HK-2 (cell line): Measurements from ENCODE around the gene CSNK1G1.

ENCODE experiments used
- DNase-seq: peaks from one replicate; pipeline ENCODE4 v3.0.0-alpha.2; 2018; ENCODE audit not compliant: unreplicated experiment

CSNK1G1 gene

DNA sequence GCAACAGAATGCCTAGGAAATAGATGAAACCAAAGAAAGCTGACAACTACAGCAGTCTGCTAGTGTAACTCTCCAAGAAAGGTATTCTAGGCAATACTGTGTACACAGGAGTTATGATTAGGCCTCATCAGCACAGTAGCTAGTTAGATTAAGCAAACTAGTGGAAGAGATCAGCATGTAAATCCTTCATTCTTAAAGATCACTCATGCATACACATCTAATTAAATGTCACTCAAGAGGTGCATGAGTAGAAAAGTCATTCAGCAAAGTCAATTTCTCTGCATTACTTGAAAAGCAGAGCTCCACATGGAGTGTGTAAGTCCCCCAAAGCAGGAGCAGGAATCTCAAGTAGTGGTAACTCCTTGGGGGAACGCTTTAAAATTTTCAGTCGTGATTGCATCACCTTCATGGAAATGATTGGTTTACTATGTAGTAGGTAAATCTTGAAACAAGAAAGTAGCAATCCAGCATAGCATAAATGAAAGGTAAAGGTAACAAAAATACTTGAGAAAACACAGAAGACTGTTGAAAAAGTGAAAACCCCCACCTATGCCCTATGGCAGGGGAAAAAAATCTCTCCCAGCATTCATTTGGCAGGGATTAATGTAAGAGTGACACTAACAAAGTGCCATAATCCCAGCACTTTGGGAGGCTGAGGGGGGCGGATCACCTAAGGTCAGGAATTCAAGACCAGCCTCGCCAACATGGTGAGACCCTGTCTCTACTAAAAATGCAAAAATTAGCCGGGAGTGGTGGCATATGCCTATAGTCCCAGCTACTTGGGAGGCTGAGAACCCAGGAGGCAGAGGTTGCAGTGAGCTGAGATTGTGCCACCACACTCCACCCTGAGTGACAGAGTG lies 163.8 kb downstream of the CSNK1G1 start:
- DNase-seq, result no peak

DNA sequence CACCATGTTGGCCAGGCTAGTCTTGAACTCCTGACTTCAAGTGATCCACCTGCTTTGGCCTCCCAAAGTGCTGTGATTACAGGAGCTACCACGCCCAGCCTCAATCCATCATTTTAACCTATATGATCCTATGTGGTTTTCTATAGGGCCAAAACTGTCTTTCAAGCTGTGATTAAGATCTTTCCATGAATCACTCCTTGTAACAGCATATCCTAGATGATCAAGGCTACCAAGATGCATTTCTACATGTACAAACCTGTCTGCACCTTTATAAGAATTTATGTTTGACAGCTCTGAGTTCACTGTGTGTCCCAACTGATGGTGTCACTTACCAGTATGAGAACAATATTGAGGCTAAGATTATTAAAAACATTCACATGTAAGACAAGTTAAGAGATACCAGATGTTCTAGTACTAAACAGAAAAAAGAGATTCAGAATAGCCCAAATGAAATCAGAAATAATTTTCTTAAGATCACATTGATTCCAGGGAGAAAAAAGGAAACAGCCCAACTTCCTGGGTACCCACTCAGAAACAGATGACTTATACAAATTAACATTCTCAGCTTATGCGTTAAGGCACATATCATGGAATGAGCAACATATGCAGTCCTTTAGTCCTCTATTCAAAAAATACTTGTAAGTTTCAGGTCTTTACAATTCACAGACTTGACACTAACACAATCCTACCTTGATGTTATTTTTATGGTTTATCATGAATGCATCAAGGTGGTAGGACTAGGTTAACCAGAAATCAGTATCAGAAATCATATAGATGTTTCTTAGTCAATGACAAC lies 168.4 kb downstream of the CSNK1G1 start:
- no peak for DNase-seq

DNA sequence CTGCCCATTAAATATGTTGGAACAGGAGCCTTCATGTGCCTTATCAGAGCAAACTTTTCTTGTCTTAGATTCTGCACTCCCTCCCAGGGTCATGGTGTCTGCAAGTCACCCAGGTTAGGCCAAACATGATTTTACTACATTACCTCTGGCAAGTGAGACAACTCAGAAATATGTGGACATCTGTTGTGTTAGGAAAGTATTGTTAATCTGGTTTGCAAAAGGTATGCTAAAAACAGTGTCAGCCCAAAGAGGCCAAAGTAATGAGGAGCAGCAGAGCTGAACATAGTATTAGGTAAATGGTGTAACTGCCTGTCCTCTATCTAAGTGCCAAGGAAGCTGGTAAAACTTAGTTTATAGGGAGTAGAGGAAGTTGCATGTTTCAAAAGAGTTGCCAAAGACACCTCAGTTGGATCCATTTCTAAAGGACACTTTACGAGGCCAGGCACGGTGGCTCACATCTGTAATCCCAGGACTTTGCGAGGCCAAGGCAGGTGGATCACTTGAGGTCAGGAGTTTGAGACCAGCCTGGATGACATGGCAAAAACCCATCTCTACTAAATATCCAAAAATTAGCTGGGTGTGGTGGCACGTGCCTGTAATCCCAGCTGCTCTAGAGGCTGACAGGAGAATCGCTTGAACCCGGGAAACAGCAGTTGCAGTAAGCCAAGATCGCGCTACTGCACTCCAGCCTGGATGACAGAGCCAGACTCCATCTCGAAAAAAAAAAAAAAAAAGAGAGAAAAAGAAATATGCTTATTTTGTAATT lies 170.6 kb downstream of the CSNK1G1 start:
- no peak for DNase-seq

DNA sequence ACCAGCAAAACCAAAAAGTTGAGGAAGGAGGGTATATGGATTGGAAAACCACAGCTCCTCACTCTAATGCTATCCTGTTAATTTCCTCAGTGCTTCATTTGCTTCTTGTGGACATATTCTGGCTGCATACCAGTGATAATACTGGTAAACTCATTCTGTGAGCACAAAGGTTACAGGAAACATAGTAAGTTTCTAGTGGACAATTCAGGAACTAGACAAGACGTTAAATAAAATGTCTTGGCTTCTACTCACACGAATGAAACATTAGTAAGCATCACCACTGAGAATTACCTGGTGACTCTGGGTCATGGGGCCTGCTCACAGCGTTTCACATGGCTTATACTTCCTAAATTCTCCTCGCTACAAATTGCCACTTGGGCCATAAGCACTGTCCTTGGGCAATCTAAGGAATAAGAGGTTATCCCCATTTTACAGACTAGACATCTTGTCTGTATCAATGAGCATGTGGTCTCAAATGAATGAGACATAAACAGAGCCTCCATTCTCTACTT lies 173.1 kb downstream of the CSNK1G1 start:
- DNase-seq, result no peak

DNA sequence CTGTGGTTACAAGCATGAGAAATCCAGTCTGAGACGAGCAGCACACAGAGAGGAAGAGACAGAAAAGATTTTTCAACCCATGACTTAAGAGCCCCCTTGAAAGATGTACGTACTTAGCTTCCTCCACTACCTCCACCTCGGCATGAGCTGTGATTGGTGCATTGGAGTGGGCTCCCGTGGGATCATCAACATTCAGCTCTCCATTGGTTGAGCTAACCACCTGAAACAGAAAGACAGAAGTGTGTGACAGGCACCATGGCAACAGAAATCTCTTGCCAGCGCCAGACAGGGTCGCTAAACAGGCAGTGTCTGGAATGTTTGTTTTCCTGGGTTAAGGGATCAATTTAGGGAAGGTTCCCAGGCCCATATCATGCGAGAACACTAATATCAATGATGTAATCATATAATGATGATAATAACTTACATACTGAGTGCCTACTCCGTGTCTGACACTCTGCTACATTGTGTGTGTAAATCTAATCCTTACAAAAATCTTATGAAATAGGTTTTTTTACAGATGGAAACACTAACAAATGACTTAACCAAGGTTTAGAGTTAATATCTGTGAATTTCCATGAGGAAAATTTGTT lies 175.6 kb downstream of the CSNK1G1 start:
- DNase-seq, result no peak

DNA sequence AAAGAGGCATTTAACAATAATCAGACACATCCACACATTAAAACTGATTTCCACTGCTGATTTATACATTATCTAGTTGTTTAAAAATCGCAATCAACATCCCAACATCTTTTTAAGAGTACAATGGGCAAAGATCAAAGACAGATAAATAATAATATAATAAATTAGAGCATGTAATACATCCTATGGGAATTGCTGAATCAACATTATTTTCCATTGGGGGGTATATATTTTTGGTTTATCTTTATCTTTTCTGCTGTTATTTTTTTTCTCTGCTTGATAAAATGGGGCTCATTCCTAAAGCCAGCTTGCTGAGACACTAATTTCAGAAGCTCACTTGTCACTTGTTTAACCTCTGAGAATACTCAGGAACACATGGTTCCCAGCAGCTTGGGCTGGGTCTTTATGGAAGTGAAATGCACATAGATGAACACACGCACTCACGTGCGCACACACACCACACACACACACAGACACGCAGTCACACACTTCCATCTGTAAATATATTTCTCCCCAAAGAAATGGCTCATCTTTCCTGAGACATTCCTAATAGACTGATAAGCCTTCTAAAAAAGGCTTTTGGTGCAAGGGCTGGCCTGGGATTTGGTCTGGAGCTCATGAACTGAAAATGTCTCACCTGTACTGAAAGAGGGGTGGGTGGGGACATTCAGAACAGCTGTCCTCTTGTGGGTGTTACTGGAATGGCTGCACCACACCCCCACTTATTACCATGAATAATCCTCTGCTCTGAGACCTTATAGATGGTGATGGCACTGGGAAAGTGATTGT lies 189.7 kb downstream of the CSNK1G1 start:
- DNase-seq, result no peak

DNA sequence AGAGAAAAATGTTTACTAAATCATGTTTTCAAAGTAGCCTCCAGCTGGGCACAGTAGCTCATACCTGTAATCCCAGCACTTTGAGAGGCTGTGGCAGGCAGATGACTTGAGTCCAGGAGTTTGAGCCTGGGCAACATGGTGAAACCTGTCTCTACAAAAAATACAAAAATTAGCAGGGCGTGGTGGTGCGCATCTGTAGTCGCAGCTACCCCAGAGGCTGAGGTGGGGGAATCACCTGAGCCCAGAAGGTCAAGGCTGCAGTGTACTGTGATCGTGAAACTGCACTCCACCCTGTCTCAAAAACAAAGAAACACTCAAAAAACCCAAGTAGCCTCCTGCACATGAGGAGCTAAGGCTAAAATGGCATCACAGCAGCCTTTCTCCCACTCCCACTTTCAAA lies 191.5 kb downstream of the CSNK1G1 start:
- DNase-seq, result no peak

DNA sequence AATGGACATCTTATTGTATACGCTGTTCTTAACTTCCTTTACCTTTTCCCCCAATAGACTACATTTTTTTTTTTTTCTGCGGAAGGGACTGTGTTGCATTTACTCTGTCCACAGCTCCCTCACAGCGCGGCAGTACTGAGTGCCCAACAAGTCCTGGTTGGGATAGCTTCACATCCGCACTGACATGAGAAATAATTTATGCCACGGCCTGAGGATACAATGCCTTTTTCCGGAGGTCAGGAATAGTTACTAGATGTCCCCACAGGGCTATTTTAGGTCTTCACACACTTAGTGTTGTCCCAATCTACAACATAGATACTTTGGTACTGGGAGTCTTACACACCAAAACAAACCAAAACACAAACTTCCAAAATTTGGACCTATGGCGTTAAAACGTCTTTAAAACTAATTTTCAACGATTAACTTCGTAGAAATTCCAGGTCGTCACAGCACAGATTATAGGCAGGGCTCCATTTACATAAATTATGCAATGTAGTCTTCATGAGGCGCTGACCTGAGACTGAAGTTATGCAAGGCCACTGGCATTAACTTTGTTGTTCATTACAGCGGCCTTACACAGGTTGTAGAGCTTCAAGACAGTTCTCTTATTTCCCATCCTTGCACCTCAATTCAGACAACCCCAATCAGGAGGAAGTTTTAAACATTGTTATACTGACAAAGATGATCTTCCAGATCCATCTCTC lies 192.2 kb downstream of the CSNK1G1 start:
- DNase-seq, result peak; percentile 19

DNA sequence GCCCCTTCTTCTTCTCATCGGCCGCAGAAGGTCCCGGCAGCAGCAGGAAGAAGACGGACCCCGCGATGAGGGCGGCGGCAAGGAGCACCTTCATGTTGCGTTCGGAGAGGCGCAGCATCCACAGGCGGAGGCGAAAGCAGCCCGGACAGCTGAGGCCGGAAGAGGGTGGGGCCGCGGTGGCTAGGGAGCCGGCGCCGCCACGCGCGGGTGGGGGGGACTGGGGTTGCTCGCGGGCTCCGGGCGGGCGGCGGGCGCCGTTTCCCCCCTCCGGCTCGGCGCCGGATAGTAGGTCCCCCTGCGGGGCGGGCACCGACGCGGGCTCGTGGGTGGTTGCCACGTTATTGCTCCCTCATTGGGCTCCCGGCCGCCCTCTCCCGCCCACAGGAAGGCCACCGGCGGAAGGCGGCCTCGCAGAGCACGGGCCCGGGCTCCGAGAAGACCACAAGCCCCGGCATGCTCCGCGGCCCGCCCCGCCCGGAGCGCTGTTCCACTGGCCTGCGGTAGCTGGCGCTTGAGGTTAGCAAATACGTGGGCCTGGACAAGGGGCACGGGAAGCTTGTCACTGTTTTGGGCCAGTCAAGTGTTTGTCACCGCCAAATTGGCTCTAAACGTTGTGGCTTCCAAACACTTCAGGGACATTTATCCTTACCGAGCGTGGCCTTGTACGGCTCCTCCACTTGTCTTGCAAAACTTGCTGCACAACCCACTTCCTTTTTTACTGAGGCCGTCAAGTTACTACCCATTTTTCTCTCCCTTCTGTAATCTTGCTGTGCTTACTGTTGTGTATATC lies 192.9 kb downstream of the CSNK1G1 start, which contains the start of gene PPIB:
PPIB (minus strand) TSS at position 154 of the 790 bp plus-strand sequence; CDS start at position 118, 36 bp downstream.
- DNase-seq, result peak; percentile 94

DNA sequence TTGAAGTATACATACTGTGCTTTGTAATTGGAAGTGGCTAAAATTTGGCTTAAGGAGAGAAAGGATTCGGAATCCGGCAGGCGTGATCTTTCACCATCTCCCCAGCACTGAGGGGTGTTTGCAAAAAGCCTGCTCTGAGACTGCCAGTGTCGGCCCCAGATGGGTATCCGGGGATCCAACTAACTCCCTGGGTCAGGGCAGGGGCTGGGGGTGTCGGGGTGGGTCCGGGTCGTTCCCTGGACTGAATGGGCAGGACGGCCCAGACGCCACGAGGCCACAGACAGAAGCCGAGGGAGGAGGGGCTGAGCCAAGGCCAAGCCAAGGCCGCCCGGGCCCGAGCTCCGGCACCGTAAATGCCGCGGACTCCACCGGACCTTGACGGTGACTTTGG lies 193.5 kb downstream of the CSNK1G1 start:
- no peak for DNase-seq

DNA sequence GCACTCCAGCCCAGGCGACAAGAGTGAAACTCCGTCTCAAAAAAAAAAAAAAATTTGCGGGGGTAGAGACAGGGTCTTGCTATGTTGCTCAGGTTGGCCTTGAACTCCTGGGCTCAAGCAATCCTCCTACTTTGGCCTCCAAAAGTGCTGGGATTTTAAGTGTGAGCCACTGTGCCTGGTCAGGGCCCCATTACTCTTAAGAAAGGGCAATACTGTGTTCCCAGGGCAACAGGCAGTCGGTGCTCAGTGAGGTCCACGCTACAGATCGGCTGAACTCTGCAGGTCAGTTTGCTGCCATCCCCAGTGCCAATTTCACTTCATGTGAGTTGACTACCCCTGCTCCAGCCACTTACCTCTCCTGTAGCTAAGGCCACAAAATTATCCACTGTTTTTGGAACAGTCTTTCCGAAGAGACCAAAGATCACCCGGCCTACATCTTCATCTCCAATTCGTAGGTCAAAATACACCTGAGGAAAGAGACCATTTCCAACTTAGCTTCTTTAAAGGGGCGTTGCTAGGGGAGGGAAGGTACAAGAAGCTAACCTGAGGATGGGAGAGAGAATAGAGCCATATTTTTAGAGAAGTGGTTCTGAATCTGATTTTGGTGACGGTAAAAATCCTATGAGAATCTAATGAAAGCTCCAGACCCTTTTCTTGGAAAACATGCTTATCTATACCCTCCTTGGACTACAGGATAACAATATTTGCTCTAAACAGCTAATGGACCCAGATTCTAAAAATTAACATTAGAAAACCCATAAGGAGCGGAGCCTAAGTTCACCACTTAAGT lies 194.1 kb downstream of the CSNK1G1 start:
- DNase-seq, result no peak

DNA sequence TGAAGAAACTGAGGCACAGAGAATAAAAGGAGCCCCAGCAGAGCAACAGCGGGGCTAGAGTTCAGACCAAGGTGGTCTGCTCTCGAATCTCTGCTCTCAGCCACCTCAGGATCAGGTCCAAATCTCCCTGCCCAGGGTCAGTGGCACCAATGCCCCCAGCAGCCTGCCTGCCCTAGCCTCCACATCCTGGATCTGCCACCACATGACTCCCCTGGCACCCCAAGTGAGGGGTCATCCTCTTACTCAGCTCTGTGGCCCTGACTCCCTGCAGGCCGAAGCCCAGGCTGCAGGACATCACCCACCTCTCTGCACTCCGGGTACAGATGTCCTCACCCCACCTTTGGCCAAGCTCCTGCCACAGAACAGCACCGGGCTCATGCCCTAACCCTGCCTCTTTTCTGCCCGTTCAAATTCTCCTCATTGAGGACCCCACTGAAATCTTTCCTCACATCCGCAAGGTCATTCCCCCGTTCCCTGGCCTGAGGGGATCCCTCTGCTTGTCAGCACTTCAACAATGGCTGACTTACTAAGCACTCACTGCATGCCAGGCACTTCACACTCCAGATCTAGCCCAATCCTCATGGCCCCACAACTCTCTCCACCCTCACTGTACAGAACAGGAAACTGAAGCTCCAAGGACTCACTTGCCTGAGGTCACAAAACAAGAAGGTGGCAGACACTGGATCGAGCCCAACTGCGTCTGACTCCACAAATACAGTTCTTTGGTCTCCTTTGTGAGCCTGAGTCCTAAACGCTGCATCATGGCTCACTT lies 197.4 kb downstream of the CSNK1G1 start:
- no peak for DNase-seq

DNA sequence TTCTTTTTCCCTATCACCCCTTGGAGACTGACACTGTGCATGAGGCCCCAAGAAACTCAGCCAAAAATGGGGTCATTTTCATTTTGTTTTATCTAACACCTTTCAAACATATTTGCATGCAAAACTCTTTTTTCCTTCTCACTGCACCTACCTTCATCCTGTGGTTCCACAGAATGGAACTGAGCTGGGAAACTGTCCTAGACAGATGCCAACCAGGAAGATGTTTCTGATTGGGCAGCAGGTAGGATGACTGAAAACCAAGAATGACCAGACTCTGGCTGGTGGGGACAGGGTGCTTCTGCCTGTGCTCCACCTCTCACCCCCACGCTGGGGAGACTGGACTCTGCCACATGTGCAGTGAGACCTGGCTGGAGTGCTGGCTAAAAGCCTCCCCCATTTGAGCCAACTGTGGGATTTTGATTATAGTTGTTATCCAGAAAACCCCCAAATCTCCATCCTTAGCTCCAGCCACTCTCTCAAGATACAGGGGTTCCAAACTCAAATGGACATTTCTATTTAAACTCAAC lies 198.3 kb downstream of the CSNK1G1 start:
- no peak for DNase-seq

DNA sequence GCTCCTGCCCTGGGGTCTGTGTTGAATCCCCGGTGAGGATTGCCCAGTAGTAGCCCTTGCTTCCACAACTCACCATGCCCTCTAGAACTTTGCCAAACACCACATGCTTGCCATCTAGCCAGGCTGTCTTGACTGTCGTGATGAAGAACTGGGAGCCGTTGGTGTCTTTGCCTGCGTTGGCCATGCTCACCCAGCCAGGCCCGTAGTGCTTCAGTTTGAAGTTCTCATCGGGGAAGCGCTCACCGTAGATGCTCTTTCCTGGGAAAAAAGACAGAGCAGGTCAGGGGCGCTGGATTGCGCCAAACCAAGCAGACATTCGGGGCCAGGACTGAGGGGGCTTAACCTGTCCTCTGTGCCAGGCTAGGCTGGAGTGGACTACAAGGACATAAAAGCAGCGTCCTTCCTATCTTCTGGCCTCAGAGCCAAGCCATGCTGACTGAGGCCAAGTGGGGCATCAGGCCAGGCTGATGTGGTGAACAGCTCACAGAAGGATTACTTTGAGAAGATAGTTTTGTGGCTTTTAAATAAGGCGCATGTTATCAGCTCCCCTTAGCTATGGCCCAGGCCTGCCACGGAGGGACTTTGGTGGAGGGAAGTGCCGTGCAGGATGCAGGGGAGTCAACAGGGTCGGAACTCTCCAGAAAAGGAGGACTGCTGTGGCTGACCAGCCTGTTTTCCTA lies 199.2 kb downstream of the CSNK1G1 start:
- no peak for DNase-seq

DNA sequence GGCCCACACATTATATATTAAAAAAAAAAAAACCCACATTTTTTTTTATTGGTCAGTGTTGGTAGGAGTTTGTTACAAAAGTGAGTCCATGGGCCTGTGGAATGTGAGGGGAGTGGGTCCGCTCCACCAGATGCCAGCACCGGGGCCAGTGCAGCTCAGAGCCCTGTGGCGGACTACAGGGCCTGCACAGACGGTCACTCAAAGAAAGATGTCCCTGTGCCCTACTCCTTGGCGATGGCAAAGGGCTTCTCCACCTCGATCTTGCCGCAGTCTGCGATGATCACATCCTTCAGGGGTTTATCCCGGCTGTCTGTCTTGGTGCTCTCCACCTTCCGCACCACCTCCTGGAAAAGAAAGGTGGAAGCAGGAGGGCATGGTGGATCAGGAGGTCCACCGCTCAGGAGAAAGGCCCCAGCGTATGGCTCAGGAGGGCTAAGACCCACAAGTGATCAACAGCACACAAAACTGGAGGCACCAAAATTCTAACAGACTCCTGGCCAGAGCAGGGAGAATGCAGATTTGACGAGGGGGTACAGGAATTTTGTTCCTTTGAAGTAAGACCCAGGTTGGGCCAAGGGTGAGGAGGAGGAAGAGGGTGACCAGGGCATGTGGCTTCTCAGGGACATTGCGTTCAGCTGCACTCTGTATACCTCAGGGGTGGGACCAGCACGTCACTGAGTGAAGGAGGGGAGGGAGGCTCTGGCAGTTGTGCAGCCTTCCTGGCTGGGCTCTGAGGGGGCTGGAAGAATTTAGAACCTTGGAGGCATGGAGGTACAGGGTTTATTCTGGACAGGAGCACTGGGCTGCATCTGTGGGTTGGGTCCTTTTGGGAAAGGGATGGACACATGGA lies 199.9 kb downstream of the CSNK1G1 start:
- no peak for DNase-seq
